Suprapubic skin (tissue), 4 donors: ENCODE measurements around the gene MORC2. TPM values are rescaled to one million over a fixed set of nuclear protein-coding genes. Genes with fewer than 3 reads are reported as not detected.

ENCODE experiments used
- DNase-seq, 2 donors: peaks; one replicate each; pipeline ENCODE4 v3.0.0-alpha.2; 2019; ENCODE audit warnings: low spot score in 2 of 2
- H3K27ac ChIP-seq: fragments of 200-600 bp; sonication (generic); one replicate; pipeline ENCODE4 v1.5.1; 2019
- H3K27me3 ChIP-seq: fragments of 200-600 bp; sonication (generic); one replicate; pipeline ENCODE4 v1.5.1; 2019
- H3K36me3 ChIP-seq: fragments of 200-600 bp; sonication (generic); one replicate; pipeline ENCODE4 v1.5.1; 2019
- H3K4me1 ChIP-seq: fragments of 200-600 bp; sonication (generic); one replicate; pipeline ENCODE4 v1.5.1; 2019
- H3K4me3 ChIP-seq: fragments of 200-600 bp; sonication (generic); one replicate; pipeline ENCODE4 v1.5.1; 2019; ENCODE audit warnings: mild to moderate bottlenecking
- H3K9me3 ChIP-seq: fragments of 200-600 bp; sonication (generic); one replicate; pipeline ENCODE4 v1.5.1; 2019
- EP300 ChIP-seq: sonication (generic); formaldehyde crosslinking; IDR thresholded peaks from one replicate; pipeline ENCODE4 v1.6.1; 2017; ENCODE audit warnings: antibody characterized with exemption
- POLR2A ChIP-seq, 2 donors: fragments of 450-650 bp; IDR thresholded peaks; one replicate each; pipeline ENCODE4 v1.6.1; 2017; ENCODE audit warnings: antibody characterized with exemption in 2 of 2, mild to moderate bottlenecking in 2 of 2, moderate library complexity in 2 of 2
- POLR2AphosphoS5 ChIP-seq, 3 donors: sonication (generic); formaldehyde crosslinking; IDR thresholded peaks; one replicate each; pipeline ENCODE4 v1.6.1; 2017; ENCODE audit warnings: antibody characterized with exemption in 3 of 3
- WGBS: methylation state at CpG from one replicate; pipeline ENCODE4 v1.1.5; 2018; 5-methylcytosine and 5-hydroxymethylcytosine counted together
- total RNA-seq, 4 donors: library from RNA; depleted of rRNA; stranded (reverse); fragments of >200 nt; gene quantifications; one replicate each; pipeline ENCODE4 v1.1.0, GENCODE V29; 2016
- TF ChIP-seq, protein P1 (sequence below), 2 donors: fragments of 200-600 bp in 1 of 2; fragments of 450-650 bp in 1 of 2; sonication (generic) in 1 of 2; IDR thresholded peaks; one replicate each; pipeline ENCODE4 v1.5.1; 2016 to 2019; ENCODE audit warnings: antibody characterized with exemption in 2 of 2, mild to moderate bottlenecking in 1 of 2, moderate library complexity in 1 of 2

The MORC2 gene
- total RNA-seq, 4 donors from 2014 or later: 12.9 to 38.7 (median 21.3) TPM

DNA sequence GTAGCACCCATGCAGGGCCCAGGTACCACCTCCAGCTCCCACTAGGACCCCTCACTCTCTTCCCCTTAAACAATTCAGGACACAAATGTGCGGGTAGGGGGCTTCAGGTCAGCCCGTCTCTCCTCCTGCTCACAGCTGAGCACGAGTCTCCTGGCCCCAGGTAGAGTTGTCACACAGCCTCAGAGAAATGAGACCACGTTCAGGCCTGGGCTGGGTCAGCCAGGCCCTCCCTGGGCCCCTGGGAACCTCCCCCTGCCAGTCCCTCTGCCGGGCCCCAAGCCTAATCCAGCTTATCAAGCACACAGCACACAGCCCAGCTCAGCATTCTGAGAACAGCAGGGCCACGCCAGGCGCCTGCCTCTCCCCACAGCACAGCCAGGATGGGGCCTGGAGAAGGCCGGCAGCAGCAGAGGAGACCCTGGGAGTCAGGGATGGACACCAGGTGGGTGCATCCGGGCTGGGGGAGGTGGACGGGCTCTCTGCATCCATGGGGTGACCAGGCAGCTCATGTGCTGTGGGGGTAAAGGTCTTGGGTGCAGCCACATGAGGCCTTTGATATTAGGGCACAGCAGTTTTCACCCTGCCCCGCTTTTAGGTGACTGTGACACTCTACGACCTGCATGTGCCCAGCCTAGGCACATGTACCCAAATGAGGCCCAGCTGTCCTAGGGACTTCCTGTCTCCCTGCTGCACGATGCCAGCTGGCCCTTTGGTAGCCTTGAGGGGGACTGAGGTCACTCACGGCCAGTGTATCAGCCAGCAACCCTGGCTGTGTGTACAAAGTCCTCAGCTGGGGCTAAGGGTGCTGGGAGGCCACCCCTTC is 87.0 kb downstream of the MORC2 start:
- no peak for DNase-seq
- TF ChIP-seq, protein P1, sequence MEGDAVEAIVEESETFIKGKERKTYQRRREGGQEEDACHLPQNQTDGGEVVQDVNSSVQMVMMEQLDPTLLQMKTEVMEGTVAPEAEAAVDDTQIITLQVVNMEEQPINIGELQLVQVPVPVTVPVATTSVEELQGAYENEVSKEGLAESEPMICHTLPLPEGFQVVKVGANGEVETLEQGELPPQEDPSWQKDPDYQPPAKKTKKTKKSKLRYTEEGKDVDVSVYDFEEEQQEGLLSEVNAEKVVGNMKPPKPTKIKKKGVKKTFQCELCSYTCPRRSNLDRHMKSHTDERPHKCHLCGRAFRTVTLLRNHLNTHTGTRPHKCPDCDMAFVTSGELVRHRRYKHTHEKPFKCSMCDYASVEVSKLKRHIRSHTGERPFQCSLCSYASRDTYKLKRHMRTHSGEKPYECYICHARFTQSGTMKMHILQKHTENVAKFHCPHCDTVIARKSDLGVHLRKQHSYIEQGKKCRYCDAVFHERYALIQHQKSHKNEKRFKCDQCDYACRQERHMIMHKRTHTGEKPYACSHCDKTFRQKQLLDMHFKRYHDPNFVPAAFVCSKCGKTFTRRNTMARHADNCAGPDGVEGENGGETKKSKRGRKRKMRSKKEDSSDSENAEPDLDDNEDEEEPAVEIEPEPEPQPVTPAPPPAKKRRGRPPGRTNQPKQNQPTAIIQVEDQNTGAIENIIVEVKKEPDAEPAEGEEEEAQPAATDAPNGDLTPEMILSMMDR (IDR thresholded peaks at IDR 0.05): no peak
- TF ChIP-seq POLR2AphosphoS5 (IDR thresholded peaks at IDR 0.05): no peak
- no peak for TF ChIP-seq EP300
- TF ChIP-seq POLR2A (IDR thresholded peaks at IDR 0.05): no peak
- H3K9me3 ChIP-seq: no peaks in the 10 kb centered on the region
- H3K4me1 ChIP-seq: no peaks in the 10 kb centered on the region
- no peak overlapping the region for H3K27ac ChIP-seq
- WGBS: 79% methylated on average over 9 of the region's 14 CpGs
- H3K27me3 ChIP-seq: no peaks in the 10 kb centered on the region
- H3K4me3 ChIP-seq: no peak overlapping the region
- no peaks in the 10 kb centered on the region for H3K36me3 ChIP-seq

DNA sequence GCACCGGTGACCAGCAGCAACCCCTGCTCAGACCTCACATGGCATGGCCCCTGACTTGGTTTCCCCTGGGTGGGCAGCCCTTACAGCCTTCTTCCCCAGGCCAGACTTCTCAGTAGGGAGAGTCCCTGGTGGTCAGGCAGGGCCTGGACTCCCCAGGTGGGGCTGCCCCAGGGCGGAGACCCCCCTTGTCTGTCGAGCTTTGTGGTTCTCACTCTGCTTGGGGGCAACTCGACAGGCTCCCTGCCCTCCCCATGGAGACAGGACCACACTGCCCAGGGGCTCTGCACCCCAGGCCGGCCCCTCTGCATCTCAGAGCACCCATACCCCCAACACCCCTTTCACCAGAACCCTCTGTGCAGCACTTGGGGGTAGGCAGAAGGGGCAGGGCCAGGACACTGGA is 87.7 kb downstream of the MORC2 start:
- no peak overlapping the region for H3K4me3 ChIP-seq
- TF ChIP-seq, protein P1 (IDR thresholded peaks at IDR 0.05): no peak
- no peak for TF ChIP-seq POLR2A (IDR thresholded peaks at IDR 0.05)
- no peak for TF ChIP-seq POLR2AphosphoS5 (IDR thresholded peaks at IDR 0.05)
- TF ChIP-seq EP300: no peak
- DNase-seq: no peak
- H3K9me3 ChIP-seq: no peaks in the 10 kb centered on the region
- no peaks in the 10 kb centered on the region for H3K4me1 ChIP-seq
- no CpG with 5 or more reads among the region's 5 CpGs for WGBS
- no peaks in the 10 kb centered on the region for H3K36me3 ChIP-seq
- H3K27me3 ChIP-seq: no peaks in the 10 kb centered on the region
- H3K27ac ChIP-seq: no peak overlapping the region

DNA sequence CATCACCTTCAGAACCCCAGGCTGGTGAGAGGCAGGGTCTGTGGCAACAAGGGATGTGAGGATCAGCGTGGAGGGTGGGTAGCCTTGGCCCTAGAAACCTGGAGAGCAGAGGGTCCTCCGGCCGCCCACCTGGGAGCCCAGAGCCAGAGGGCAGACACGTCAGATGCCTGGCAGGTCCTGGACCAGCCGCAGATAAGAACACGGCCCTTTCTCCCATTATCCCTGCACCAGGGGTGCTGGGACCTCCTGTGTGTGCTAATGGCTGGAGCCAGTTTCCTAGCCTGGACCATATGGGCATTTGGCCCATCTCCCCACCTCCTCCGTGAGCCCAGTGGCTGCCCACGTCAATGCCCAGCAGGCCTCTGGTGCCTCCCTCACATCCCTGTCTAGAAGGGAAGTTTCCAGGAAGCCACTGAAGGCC is 88.4 kb downstream of the MORC2 start:
- Histone ChIP-seq H3K27ac (no peak overlapping the region), H3K36me3 (no peaks in the 10 kb centered on the region), H3K9me3 (no peaks in the 10 kb centered on the region), H3K4me1 (no peaks in the 10 kb centered on the region), H3K27me3 (no peaks in the 10 kb centered on the region), H3K4me3 (no peak overlapping the region)
- TF ChIP-seq POLR2A (IDR thresholded peaks at IDR 0.05) (no peak), POLR2AphosphoS5 (IDR thresholded peaks at IDR 0.05) (no peak), EP300 (no peak)
- TF ChIP-seq, protein P1 (IDR thresholded peaks at IDR 0.05): no peak
- DNase-seq: no peak
- WGBS: 94% methylated on average over 5 of the region's 8 CpGs

DNA sequence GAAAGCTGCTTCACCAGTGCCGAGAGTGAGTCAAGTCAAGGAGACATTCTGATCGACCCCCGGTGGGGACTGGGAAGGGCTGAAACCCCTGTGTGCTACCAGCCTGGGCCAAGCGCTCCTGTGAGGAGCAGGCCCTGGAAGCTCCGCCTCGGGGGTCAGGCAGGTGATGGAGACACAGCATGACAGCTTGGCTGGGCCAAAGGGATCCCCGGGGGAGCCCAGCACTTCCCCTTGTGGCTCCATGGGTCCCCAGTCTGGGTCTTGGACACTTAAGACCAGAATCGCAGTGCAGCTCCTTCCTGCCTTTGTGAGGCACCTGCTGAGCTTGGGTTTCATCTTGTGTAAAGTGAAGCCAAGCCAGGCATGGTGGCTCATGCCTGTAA is 89.2 kb downstream of the MORC2 start:
- TF ChIP-seq POLR2A (IDR thresholded peaks at IDR 0.05): no peak
- TF ChIP-seq EP300: no peak
- TF ChIP-seq, protein P1 (IDR thresholded peaks at IDR 0.05): no peak
- TF ChIP-seq POLR2AphosphoS5 (IDR thresholded peaks at IDR 0.05): no peak
- no peak overlapping the region for H3K27ac ChIP-seq
- H3K9me3 ChIP-seq: no peaks in the 10 kb centered on the region
- 64% methylated on average over 4 of the region's 8 CpGs for WGBS
- no peaks in the 10 kb centered on the region for H3K27me3 ChIP-seq
- H3K36me3 ChIP-seq: no peaks in the 10 kb centered on the region
- no peaks in the 10 kb centered on the region for H3K4me1 ChIP-seq
- DNase-seq: no peak
- H3K4me3 ChIP-seq: no peak overlapping the region

DNA sequence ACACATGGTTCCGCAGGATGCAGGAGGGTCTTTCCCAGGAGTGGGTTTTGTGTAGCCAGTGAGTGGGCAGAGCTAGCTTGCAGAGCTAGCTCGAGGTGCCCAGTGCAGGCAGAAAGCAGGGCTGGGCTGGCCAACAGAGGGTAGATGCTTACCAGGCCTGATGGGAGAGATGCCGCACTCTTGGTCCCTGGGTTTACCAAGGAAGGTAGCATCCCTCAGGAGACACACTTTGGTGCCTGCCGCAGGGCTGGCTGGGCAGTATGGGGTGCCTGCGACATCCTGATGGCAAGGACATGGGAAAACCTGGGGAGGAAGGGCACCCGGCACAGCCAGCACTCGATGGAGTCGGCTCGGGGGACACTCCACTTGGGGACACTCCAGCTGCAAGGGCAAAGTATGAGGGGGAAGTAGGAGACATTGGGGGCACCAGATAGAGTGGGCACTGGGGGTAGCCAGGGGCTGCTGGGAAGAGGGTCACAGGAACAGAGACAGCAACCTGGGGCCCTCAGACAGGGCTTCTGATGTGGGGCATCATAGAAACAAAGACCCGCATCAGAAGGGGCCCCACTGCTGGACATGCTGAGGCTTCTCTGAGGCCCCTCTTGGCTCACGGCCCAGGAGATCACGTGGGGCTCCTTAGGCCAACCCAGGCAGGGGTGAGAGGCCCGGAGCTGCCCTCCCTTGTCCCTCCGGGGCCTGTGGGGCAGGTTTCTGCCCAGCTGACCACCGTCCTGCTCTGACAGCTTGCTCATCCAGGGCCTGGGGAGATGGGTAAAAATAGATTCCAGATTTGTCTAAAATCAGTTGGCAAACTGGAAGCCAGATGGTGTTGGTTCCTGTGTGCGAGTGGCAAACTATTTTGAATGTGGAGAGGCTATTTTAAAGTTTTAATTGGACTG is 89.8 kb downstream of the MORC2 start:
- WGBS: 71% methylated on average over 16 of the region's 16 CpGs
- no peak overlapping the region for H3K27ac ChIP-seq
- H3K36me3 ChIP-seq: no peaks in the 10 kb centered on the region
- H3K9me3 ChIP-seq: no peaks in the 10 kb centered on the region
- TF ChIP-seq POLR2A (IDR thresholded peaks at IDR 0.05) (no peak), POLR2AphosphoS5 (IDR thresholded peaks at IDR 0.05) (no peak), EP300 (no peak)
- TF ChIP-seq, protein P1 (IDR thresholded peaks at IDR 0.05): no peak
- H3K27me3 ChIP-seq: no peaks in the 10 kb centered on the region
- no peak for DNase-seq
- H3K4me1 ChIP-seq: no peaks in the 10 kb centered on the region
- no peak overlapping the region for H3K4me3 ChIP-seq
